ENCODE measurements around the gene GLOD4.
A peak's percentile ranks its signal among the peaks of the same experiment; 100 is the strongest.

GLOD4 gene

GRCh38 chr17:742147-742793 lies 39.8 kb downstream of the GLOD4 start:
- TF ChIP-seq CTCF (IDR thresholded peaks at IDR 0.05; ENCODE audit: poor library complexity, severe bottlenecking): no peak
- Histone ChIP-seq H3K27me3 (ENCODE audit: insufficient read depth, poor library complexity, severe bottlenecking) (no peaks in the 10 kb centered on the region), H3K4me1 (ENCODE audit: insufficient read depth, poor library complexity, severe bottlenecking) (no peaks in the 10 kb centered on the region), H3K36me3 (ENCODE audit: low read depth) (peaks cover 98% of the 10 kb centered on the region), H3K4me3 (ENCODE audit: severe bottlenecking) (no peak overlapping the region), H3K9me3 (ENCODE audit: severe bottlenecking) (no peaks in the 10 kb centered on the region), H3K27ac (ENCODE audit: poor library complexity, severe bottlenecking) (no peak overlapping the region)
- no peak for DNase-seq (ENCODE audit: low spot score)
- no peak; the same call in 2 of the 3 replicates for ATAC-seq (ENCODE audit: low read depth)

GRCh38 chr17:740240-741017 lies 41.7 kb downstream of the GLOD4 start:
- TF ChIP-seq CTCF (IDR thresholded peaks at IDR 0.05; ENCODE audit: poor library complexity, severe bottlenecking): no peak
- H3K4me3 ChIP-seq (ENCODE audit: severe bottlenecking): no peak overlapping the region
- DNase-seq (ENCODE audit: low spot score) (no peak), ATAC-seq (ENCODE audit: low read depth) (no peak)
- H3K4me1 ChIP-seq (ENCODE audit: insufficient read depth, poor library complexity, severe bottlenecking): no peaks in the 10 kb centered on the region
- no peaks in the 10 kb centered on the region for H3K27me3 ChIP-seq (ENCODE audit: insufficient read depth, poor library complexity, severe bottlenecking)
- H3K27ac ChIP-seq (ENCODE audit: poor library complexity, severe bottlenecking): no peak overlapping the region
- H3K9me3 ChIP-seq (ENCODE audit: severe bottlenecking): no peaks in the 10 kb centered on the region
- H3K36me3 ChIP-seq (ENCODE audit: low read depth): peaks cover 98% of the 10 kb centered on the region

- no peaks in the 10 kb centered on the region for H3K9me3 ChIP-seq (ENCODE audit: severe bottlenecking)
- H3K36me3 ChIP-seq (ENCODE audit: low read depth): peaks cover 90% of the 10 kb centered on the region
- H3K27ac ChIP-seq (ENCODE audit: poor library complexity, severe bottlenecking): peak overlapping the region; percentile 6
- TF ChIP-seq CTCF (IDR thresholded peaks at IDR 0.05; ENCODE audit: poor library complexity, severe bottlenecking): no peak
- H3K4me1 ChIP-seq (ENCODE audit: insufficient read depth, poor library complexity, severe bottlenecking): peaks cover 4% of the 10 kb centered on the region
- H3K4me3 ChIP-seq (ENCODE audit: severe bottlenecking): no peak overlapping the region
- ATAC-seq (ENCODE audit: low read depth) (no peak), DNase-seq (ENCODE audit: low spot score) (no peak)
- no peaks in the 10 kb centered on the region for H3K27me3 ChIP-seq (ENCODE audit: insufficient read depth, poor library complexity, severe bottlenecking)
Measured at GRCh38 chr17:737561-738113, 44.4 kb downstream of the GLOD4 start.

GRCh38 chr17:733743-734142 lies 48.3 kb downstream of the GLOD4 start:
- Histone ChIP-seq H3K4me1 (ENCODE audit: insufficient read depth, poor library complexity, severe bottlenecking) (peaks cover 19% of the 10 kb centered on the region), H3K27ac (ENCODE audit: poor library complexity, severe bottlenecking) (peak overlapping the region; percentile 71), H3K9me3 (ENCODE audit: severe bottlenecking) (no peaks in the 10 kb centered on the region), H3K4me3 (ENCODE audit: severe bottlenecking) (peak overlapping the region; percentile 95), H3K27me3 (ENCODE audit: insufficient read depth, poor library complexity, severe bottlenecking) (no peaks in the 10 kb centered on the region), H3K36me3 (ENCODE audit: low read depth) (peaks cover 53% of the 10 kb centered on the region)
- no peak for TF ChIP-seq CTCF (IDR thresholded peaks at IDR 0.05; ENCODE audit: poor library complexity, severe bottlenecking)
- ATAC-seq (ENCODE audit: low read depth) (no peak), DNase-seq (ENCODE audit: low spot score) (no peak)

All from RWPE2 (cell line).